ENCODE measurements around the gene MTRF1.

Gene MTRF1, protein sequence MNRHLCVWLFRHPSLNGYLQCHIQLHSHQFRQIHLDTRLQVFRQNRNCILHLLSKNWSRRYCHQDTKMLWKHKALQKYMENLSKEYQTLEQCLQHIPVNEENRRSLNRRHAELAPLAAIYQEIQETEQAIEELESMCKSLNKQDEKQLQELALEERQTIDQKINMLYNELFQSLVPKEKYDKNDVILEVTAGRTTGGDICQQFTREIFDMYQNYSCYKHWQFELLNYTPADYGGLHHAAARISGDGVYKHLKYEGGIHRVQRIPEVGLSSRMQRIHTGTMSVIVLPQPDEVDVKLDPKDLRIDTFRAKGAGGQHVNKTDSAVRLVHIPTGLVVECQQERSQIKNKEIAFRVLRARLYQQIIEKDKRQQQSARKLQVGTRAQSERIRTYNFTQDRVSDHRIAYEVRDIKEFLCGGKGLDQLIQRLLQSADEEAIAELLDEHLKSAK

DNA sequence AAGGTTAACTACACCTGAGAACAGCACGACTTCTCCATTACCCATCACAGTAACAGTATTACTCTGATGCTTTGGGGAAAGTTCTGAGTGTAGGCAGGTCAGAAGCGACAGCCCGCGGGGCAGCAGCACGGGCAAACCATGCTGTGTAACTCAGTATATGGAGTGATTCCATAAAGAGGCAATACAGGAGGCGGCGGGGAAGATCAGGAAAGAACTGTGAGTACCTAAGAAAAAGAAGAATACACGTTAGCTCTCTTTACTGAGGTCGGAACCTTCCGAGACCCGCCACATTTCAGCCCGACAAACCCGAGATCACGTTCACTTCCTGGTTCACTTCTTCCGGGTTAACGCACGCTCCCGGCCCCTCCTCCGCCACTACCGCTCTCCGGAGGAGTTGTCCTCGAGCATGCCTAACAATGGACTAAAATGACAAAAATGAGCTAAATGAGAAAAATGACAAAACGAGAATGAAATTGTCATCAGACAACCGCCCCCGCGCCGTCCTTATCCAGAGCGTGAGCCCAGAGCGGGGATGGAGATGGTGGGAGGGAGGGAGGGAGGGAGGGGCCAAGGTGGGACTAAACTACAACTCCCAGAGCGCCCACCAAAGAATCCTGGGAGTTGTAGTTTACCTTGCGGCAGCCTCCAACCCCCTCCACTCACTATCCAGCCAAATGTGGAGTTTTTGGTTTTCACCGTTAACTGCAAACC is at the start of gene MTRF1:
Gene MTRF1 (minus strand): TSS at position 316 of the 711 bp plus-strand sequence. CDS start 2,669 bp downstream, outside the sequence.
- DNase-seq, result peak; percentile 90

DNA sequence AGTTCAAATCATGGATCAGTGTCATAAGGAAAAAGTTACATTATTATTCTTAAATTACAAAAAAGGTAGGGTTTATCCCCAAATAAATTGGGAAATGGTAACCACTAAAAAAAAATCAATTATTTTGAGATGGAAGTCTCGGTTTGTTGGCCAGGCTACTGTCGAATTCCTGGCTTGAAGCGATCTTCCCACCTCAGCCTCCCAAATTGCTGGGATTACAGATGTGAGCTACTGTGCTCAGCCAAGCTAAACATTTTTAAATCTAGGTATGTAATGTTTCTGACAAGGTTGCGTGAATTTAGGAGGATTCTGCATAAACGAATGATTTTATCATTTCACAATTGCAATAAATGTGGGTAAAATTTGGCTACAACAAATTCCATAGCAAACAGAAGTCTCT is 49.7 kb upstream of the MTRF1 start:
- no peak for DNase-seq

DNA sequence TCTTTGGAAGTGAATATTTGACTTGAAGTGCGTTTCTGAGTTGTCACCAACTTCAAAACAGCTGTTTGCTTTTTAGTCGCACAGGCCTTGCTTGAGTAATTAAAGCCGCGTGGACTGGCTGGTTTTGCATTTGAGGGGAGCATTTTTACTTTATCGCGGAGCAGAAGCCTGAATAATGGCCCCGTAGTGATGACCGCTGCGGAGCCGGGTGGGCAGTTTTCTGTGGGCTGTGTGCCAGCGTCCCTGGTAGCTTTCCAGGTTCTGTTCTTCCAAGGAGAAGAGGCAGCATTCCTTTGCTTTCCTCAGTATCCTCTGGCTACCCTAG is 48.8 kb upstream of the MTRF1 start:
- peak; percentile 58 to 74 for DNase-seq

DNA sequence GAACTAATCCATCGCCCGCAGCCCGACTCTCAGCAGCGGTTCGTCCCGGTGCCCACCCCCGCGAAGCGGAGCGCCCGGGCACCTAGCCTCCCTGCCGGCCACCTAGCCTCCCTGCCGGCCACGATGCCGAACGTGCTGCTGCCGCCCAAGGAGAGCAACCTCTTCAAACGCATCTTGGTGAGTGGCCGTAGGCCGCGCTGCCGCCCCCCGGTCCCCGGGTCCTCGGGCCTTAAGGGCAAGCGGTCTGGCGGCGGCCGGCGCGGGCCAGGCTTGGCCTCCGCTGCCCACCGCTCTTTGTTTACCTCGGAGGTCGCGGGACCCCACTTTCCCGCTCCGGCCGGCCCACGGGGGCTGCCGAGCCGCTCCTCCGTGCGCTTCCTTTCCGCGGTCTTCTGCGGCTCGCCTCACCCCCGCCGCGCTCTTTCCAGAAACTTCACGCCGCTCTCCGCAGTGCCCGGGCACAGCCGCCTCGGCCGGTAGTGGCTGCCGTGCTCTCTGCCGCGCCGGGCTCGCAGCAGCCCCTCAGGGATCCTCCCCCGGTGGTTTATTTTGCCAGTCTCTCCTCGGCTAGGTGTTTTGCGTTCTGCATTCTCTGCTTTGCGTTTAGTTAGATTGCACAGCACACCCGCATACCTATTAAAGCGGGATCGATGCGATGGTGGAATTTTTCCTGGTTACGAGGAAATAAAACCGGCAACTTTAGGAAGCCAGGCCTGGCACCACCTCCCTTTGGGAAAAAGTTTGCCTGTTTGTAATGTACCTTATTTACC is 48.2 kb upstream of the MTRF1 start:
- DNase-seq, result peak; percentile 58 to 90

DNA sequence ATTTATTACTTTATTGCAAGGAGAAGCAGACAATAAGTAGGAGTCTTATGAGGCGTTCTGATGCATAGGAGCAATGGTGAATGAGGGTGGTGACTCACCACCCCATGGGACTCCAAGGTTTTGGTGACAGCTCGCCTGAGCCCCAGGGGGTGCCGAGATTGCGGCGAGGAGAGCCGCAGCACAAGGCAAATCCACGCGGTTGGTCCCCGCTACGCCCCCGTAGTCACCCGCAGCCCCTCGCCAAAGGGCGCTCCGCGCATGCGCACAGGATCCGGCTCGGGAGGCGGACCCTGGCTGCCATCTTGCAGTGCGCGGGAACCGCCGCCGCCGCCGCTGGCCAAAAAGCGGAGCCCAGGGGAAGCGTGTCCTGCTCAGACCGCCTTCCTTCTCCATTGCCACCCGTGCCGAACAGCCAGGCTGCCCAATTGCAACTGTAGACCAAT is 47.6 kb upstream of the MTRF1 start, which contains the start of gene NAA16:
Gene NAA16 (plus strand): TSS at position 305 of the 443 bp plus-strand sequence. CDS start 262 bp downstream, outside the sequence.
- DNase-seq, result peak; percentile 83 to 97

DNA sequence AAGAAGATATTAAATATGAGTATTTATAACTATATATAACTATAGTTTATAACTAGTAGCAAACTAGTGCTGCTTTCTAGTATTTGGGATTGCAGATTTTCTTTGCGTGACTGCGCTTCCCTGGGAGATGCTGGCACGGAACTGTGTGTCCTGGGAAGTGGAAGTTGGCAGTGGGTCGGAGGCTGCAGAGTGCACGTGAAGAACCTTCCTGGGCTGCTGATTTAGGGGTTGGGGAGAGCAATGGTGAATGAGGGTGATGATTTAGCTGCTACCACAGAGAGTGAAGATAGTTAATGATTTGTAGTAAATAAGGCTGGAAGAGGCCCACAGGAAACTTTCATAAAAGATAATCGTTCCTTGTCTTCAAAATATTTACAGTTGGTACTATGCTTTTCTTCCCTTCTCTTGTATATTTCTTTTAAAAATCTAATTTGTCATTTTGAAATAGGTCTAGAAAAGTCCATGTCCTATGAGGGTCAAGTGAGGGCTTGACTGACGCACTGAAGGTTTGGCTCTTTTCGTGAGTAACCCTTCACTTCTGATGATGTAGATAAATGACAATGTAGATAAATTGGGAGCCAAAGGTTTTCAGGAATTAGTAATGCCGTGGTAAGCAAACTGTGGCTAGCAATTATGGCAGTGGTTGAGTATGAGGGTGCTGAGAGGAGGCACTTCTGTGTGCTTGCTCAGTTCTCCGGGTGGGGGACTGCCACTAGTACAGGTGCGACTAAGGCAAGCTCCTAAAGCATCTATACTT is 44.7 kb upstream of the MTRF1 start:
- no peak for DNase-seq

DNA sequence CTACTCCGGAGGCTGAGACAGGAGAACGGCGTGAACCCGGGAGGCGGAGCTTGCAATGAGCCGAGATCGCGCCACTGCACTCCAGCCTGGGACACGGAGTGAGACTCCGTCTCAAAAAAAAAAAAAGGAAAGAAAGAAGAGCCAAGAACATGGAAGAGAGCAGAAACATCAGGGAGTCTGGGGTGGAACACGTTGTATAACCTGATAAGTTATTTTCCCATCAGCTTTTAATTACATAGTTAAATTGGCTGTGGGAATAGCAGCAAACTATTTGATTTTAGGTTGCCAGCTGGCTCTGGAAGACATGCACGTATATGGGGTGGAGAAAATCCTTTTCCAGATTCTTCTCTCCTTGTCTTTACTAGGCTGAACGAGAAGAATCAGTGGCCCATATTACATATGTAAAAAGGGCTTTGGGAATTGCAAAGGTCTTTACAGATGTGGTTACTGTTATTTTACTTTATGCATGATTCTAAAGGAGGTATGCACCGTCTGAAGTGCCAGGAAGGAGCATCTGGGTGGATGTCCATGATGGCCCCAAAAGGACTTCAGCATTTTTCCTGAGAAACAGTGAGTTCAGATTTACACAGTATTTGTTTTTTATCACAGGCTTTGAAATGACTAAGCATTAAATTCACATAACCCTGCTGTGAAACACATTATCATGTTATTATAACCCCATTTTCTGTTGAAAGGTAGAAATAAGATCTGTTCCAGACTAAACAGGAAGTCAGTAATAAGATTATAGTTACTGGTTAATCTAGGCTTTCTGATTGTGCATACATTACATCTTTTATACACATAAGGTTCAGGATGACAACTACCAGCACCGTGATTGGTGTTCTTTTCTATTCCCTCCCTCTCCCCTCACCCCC is 43.1 kb upstream of the MTRF1 start:
- no peak for DNase-seq

DNA sequence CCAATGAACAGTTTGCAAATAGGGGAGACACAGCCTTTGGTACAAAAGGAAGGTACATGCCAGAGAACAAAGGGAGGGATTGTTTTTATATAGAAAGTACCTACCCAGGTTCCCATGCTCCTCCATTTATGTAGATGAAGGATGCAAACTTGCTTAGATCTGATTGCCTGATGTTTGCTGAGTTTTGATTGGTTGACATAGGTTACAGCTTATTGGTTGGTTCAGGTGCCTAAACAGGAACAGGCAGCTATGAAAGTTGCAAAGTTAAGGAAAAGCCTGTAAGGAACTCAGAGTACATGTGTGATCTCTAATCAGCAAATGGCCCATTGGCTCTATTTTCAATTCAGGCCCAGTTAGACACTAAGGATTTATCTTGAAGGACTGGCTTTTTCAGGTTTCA is 41.2 kb upstream of the MTRF1 start:
- peak in 1 of 2 experiments; percentile 15 for DNase-seq

DNA sequence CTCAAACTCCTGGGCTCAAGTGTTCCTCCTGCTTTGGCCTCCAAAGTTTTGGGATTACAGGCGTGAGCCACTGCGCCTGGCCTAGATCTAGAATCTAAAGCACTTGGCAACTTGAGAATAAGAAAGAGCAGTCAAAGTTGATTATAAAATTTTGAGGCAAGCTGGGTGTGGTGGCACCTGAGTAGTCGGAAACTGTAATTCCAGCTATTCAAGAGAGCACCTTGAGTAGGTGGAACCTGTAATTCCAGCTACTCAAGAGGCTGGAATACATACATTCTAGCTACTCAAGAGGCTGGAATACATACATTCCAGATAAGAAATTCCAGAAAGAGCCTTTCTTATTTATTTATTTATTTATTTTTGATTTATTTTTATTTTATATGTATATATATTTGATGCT is 39.4 kb upstream of the MTRF1 start:
- DNase-seq, result no peak

DNA sequence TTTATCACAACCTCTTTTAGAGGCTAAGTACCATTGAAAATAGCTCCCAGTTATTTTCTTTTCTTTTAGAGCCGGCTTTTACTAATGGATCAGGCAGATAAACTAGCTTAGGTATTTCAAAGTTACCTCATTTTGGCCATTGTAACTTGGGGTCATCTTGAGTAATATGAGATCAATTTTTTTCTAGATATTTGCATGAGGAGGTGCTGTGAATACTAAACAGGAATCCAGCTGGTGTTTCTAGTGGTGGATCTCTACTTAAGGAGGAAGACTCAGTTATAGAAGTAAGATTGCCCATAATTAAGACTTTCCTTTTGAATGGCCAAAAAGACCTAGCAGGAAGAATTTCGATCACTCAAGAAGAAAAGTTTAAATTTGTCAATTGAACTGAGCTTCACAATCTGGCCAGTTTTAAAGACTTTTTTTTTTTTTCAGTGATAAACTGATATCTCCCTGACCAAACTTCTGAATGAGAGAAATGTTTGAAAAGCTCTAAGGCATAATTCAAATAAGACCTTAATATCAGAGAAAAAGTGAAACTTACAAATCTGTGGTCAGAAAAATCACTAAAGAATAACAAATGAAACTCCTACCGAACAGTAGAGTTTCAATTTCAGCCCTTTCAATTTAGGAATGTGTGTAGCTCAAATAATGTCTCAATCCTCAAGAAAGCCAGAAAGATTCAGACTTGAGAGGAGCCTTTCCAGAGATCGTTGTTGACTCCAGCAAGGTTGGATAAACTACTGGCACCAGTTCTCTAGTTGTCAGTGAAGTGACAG is 36.1 kb upstream of the MTRF1 start:
- DNase-seq, result peak in 1 of 2 experiments; percentile 6

DNA sequence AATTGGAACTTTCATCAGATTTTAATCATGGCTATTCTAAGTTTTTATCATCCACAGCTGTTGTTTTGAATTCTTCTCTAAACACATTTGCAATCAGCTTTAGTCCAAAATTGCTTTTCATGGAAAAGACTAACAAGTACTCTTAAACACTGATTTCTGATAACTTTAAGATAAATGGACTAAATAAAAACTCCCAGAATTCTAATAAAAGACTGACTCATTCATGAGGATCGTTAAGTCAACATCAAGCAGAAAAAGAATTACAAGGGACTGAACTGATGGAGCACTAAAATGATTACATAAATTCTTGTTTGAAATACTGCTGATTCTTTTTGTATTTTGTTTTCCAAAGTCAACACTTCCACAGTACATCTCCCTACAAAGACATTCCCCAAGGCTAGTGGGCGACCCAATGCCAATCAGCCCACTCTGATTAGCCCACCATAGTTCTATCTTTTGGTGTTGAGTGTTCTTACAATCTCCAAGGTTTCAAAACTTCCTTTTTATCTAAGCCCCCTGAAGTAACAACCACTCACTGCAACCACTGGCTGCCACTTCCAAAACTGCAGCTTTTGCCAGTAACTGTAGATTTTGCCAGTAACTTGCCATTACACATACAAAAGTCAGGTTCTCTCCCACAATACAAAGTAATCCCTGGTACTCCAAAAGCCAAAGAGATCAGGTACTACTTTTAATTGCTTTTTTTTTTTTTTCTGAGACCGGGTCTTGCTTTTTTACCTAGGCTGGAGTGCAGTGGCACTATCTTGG is 33.7 kb upstream of the MTRF1 start:
- DNase-seq, result no peak

DNA sequence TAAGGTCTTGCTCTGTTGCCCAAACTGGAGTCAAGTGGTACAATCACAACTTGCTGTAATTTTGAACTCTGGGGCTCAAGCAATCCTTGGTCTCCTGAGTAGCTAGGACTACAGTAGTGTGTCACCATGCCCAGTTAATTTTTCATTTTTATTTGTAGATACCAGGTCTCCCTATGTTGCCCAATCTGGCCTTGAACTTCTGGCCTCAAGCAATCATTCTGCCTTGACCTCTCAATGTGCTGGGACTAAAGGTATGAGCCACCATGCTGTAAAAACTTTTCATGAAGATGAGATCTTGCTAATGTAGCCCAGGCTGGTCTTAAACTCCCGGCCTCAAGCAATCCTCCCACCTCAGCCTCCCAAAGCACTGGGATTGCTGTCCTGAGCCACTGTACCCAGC is 32.6 kb upstream of the MTRF1 start:
- DNase-seq, result no peak

DNA sequence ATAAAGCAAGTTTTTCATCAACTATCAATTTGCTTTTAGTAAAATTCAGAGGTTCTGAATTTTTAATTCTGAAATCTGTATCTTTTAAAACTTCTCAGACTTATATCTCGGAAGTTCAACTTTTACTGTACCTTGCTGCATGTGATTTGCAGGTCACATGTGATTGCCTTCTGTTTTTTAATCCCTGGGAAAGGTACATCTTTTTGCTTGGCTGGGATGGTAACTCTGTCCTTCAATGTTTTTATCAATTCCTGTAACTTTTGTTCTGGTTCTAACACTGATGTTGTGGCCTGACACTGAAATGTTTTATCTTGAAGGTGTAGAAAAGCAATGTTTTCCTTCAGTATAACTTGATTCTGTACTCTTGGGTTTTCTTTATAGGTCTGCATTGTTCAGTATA is 31.5 kb upstream of the MTRF1 start:
- no peak for DNase-seq

DNA sequence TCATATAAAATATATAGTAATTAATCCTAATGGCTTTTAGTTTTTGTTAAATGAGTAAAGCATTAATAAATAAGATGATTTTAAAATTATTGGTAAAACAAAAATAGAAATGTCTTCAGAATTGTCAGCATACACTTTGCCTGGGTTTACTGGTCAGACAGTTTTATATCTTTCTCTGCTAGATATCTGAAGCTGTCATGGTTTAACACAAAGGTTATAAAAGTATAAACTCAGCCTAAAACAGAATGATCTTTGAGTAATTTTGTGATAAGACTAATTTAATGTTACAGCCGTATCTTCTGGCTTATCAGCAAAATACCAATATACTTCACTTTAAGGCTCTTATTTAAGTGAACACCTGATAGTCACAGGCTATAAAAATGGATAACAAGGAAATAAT is 29.9 kb upstream of the MTRF1 start:
- DNase-seq, result no peak

DNA sequence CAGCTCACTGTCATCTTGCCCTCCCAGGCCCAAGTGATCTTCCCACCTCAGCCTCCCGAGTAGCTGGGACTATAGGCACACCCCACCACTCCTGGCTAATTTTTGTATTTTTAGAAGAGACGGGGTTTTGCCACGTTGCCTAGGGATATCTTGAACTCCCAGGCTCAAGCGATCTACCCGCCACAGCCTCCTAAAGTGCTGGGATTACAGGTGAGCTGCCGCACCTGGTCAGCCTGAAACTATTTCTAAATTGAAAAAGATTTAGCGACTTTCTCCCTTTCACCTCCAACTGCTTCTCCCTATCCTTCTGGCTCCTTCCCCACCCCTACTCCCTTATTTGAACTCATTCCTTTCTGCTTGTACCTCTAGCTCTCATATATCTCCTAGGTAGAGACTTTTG is 27.9 kb upstream of the MTRF1 start:
- DNase-seq, result no peak

DNA sequence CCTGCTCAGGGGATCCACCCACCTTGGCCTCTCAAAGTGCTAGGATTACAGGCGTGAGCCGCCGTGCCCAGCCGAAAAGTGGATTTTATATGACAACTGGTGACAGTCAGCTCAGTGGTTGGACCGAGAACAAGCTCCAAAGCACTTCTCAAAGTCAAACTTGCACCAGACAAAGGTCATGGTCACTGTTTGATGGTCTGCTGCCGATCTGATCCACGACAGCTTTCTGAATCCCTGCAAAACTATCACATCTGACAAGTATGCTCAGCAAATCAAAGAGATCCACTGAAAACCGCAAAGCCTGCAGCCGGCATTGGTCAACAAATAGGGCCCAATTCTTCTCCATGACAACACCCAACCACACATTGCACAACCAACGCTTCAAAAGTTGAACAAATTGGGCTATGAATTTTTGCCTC is 26.1 kb upstream of the MTRF1 start:
- no peak for DNase-seq

DNA sequence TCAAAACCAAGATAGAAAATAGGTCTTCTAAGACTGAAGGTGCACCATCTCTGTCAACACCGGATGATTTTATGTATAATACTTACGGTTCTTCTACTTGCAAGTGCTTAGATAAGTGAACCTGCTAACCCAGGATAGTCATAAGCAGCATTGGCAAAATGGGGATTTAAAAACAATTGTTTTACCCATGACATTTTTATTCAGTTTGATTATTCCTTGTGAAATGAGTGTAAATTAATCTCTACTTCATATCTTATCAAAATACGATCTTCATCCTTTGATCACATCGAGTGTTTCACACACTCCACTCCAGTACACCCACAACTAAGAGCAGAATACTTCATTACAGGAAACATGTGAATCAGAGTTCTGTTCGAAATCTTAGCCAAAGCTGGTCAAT is 23.0 kb upstream of the MTRF1 start:
- no peak for DNase-seq

DNA sequence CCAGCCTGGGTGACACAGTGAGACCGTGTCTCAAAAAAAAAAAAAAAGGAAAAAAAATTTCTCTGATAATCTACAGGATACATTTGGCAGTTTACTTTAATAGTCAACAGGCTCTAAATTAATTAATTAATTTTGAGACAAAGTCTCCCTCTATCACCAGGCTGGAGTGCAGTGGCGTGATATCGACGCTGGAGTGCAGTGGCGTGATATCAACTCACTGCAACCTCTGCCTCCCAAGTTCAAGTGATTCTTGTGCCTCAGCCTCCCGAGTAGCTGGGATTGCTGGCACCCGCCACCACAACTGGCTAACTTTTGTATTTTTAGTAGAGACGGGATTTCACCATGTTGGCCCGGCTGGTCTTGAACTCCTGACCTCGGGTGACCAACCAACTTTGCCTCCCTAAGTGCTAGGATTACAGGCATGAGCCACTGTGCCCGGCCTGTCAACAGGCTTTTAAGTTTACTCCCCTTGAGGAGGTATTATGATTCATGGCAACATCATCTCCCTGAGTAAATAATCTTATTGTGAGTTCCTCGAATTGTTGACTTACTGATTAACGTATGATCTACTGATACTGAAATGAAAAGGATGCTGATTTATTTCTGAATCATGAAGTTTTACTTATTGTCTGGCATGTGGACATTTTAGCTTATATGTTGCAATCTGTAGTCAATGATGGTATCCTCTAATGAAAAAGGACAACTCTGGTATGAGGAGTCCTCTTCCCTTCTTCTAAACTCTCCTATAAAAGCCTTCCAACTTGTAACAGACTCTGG is 21.3 kb upstream of the MTRF1 start:
- DNase-seq, result no peak

DNA sequence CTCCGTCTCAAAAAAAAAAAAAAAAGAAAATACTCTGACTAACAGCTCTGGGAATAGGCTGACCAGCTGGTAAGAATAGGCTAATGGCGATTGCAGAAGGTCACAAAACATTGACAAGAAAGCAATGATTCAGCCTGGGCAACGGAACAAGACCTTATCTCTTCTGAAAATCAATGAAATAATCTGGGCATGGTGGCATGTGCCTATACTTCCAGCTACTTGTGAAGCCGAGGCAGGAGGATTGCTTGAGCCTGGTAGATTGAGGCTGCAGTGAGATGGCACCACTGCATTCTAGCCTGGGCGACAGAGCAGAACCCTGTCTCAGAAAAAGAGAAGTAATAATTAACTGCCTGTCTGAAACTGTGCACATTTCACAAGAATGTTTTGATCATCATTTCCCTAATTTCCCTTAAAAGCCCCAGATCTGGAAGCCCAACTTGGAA is 18.8 kb upstream of the MTRF1 start:
- no peak for DNase-seq
